Naive thymus-derived CD4-positive, alpha-beta T cell (primary cell): Measurements from ENCODE around the gene NEDD4L. TPM values are rescaled to one million over a fixed set of nuclear protein-coding genes. Genes with fewer than 3 reads are reported as not detected.
"Not testable (repeated sequence)": the region's sequence is repeated elsewhere in the genome, so short reads cannot be mapped to it uniquely, and the experiment has no call there.

ENCODE experiments used
- ATAC-seq: fragments of 150-1000 bp; cut with Tn5 transposase; 2 replicates; pipeline ENCODE4 v1.10.0; 2021; ENCODE audit warnings: mild to moderate bottlenecking, moderate library complexity
- CTCF ChIA-PET: fragments of 350-600 bp; sonication (Branson Sonifier 250); formaldehyde crosslinking; loops from one replicate; lab custom pipeline; 2021; ENCODE audit warnings: antibody characterized with exemption; lab: Charles Lee
- POLR2A ChIA-PET: fragments of 350-600 bp; sonication (Branson Sonifier 250); formaldehyde crosslinking; loops from one replicate; lab custom pipeline; 2021; ENCODE audit warnings: antibody characterized with exemption, inconsistent platforms; lab: Charles Lee
- DNase-seq, 9 donors: peaks; one replicate each; pipeline versions ENCODE4 v3.0.0 to v3.0.0-alpha.2; 2020 to 2022; ENCODE audit warnings: mixed read lengths in 1 of 9
- H3K27ac ChIP-seq: one replicate; pipeline ENCODE4 v1.7.0; 2013; ENCODE audit warnings: mild to moderate bottlenecking, low read depth, low read length, moderate library complexity
- H3K27me3 ChIP-seq, 2 donors: one replicate each; pipeline ENCODE4 v1.7.0; 2013; ENCODE audit warnings: low read length in 2 of 2, mild to moderate bottlenecking in 2 of 2, moderate library complexity in 2 of 2; ENCODE audit not compliant: control insufficient read depth in 2 of 2, insufficient read depth in 2 of 2
- H3K36me3 ChIP-seq, 3 experiments: 1 replicate in 2 of 3; 2 replicates in 1 of 3; pipeline ENCODE4 v1.7.0; 2013; ENCODE audit warnings: low read length in 3 of 3, mild to moderate bottlenecking in 3 of 3, moderate library complexity in 1 of 3; ENCODE audit not compliant: insufficient read depth in 3 of 3, control insufficient read depth in 2 of 3
- H3K4me1 ChIP-seq, 2 donors: one replicate each; pipeline ENCODE4 v1.7.0; 2013; ENCODE audit warnings: low read length in 2 of 2, mild to moderate bottlenecking in 2 of 2, moderate library complexity in 1 of 2; ENCODE audit not compliant: control insufficient read depth in 2 of 2, insufficient read depth in 2 of 2
- H3K4me3 ChIP-seq: 2 replicates; pipeline ENCODE4 v1.7.0; 2013; ENCODE audit warnings: mild to moderate bottlenecking, low read length
- H3K9me3 ChIP-seq, 3 experiments: 1 replicate in 2 of 3; 2 replicates in 1 of 3; pipeline ENCODE4 v1.7.0; 2013; ENCODE audit warnings: low read length in 3 of 3; ENCODE audit not compliant: control insufficient read depth in 2 of 3
- H3K27ac Mint-ChIP-seq, 9 donors: one replicate each; pipeline ENCODE4 v1.8.0; 2020 to 2022; ENCODE audit warnings: mixed read lengths in 9 of 9, mild to moderate bottlenecking in 8 of 9, moderate library complexity in 5 of 9, inconsistent platforms in 2 of 9
- H3K27me3 Mint-ChIP-seq, 5 donors: one replicate each; pipeline ENCODE4 v1.8.0; 2021 to 2022; ENCODE audit warnings: mixed read lengths in 5 of 5, mild to moderate bottlenecking in 1 of 5
- H3K36me3 Mint-ChIP-seq, 5 donors: one replicate each; pipeline ENCODE4 v1.8.0; 2020 to 2022; ENCODE audit warnings: mixed read lengths in 5 of 5, mild to moderate bottlenecking in 3 of 5, inconsistent platforms in 1 of 5
- H3K4me1 Mint-ChIP-seq, 7 donors: one replicate each; pipeline ENCODE4 v1.8.0; 2020 to 2022; ENCODE audit warnings: mixed read lengths in 7 of 7, mild to moderate bottlenecking in 3 of 7, inconsistent platforms in 1 of 7
- H3K4me3 Mint-ChIP-seq, 10 donors: one replicate each; pipeline ENCODE4 v1.8.0; 2020 to 2022; ENCODE audit warnings: mild to moderate bottlenecking in 10 of 10, mixed read lengths in 10 of 10, moderate library complexity in 6 of 10, inconsistent platforms in 2 of 10
- H3K9me3 Mint-ChIP-seq, 11 donors: one replicate each; pipeline ENCODE4 v1.8.0; 2020 to 2022; ENCODE audit warnings: mixed read lengths in 11 of 11, mild to moderate bottlenecking in 4 of 11, inconsistent platforms in 1 of 11, moderate library complexity in 1 of 11
- intact Hi-C, 2 donors: fragments of 100-400 bp; cut with micrococcal nuclease; formaldehyde crosslinking; loops; one replicate each; pipeline ENCODE4 v1.15.1; 2023
- polyA plus RNA-seq, 2 donors: library from polyadenylated mRNA; unstranded; fragments of 300-500 nt; fragmentation: Illumina TruSeq; gene quantifications; one replicate each; pipeline ENCODE4 v1.2.3, GENCODE V29; 2021
- total RNA-seq, 6 experiments: library from RNA in 5 of 6; stranded (reverse) in 5 of 6; gene quantifications; 1 replicate in 5 of 6; 2 replicates in 1 of 6; pipeline ENCODE4 v1.2.3 and lab custom pipeline; 2021 to 2026

The NEDD4L gene
- total and polyA plus RNA-seq, 7 experiments from 2014 or later: 1.1 to 10.3 (median 4.2) TPM

DNA sequence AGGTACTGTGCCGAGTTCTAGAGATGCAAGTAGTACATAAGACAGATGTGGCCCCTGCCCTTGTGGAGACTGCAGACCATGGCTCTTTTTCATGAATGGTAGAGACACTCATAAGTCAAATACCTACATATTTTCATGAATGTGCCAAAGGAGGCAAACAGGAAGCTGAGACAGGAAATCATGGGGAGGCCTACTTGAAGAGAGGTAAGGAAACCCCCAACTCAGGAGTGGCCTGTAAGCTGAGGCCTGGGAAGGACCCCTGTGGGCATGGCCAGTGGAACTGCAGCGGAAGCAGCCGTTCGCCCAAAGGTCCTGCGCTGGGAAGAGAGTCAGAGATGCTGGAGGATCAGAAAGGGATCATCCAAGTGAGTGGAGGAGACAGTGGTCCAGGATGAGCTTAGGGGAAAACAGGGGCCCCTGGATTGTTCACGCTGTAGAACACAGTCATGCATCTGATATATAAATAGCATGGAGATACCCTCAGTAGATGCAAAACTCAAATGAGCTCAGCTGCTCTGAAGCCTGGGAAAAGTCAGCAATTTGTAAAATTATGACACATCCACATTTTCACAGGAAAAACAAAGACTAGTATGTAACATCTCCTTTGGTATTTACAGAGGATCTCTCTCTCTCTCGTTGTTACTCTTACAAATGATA lies 228.9 kb downstream of the NEDD4L start:
- Mint-ChIP-seq H3K4me3 (peak overlapping the region in 9 of 10 donors; percentile 37 to 80 (median 55)), H3K4me1 (peaks cover 8 to 20% (median 16%) of the 10 kb centered on the region in 7 donors), H3K9me3 (peaks cover 0 to 7% (median 0%) of the 10 kb centered on the region in 11 donors), H3K36me3 (peaks cover 0 to 3% (median 0%) of the 10 kb centered on the region in 5 donors), H3K27ac (peak overlapping the region in 6 of 9 donors; percentile 7 to 82 (median 50)), H3K27me3 (peaks cover 0 to 3% (median 0%) of the 10 kb centered on the region in 5 donors)
- peak in 5 of 9 donors; percentile 4 to 16 (median 7) for DNase-seq
- no peaks in the 10 kb centered on the region for H3K9me3 ChIP-seq
- CTCF ChIA-PET: interaction anchor here (0.6 kb wide), 1 partner anchor 18 kb away, joined by 6 read pairs; no protein-coding TSS in a partner anchor
- intact Hi-C loops: no loop called here
- no peak for ATAC-seq
- H3K27me3 ChIP-seq: no peaks in the 10 kb centered on the region
- no peaks in the 10 kb centered on the region for H3K36me3 ChIP-seq
- POLR2A ChIA-PET: interaction anchor here (0.6 to 0.8 kb wide), 2 partner anchors 18 to 1086 kb away, joined by 3 read pairs; partner anchors contain the start of gene LMAN1
- no peak overlapping the region for H3K4me3 ChIP-seq
- no peak overlapping the region for H3K27ac ChIP-seq
- peaks cover 0 to 14% of the 10 kb centered on the region in 2 donors for H3K4me1 ChIP-seq

DNA sequence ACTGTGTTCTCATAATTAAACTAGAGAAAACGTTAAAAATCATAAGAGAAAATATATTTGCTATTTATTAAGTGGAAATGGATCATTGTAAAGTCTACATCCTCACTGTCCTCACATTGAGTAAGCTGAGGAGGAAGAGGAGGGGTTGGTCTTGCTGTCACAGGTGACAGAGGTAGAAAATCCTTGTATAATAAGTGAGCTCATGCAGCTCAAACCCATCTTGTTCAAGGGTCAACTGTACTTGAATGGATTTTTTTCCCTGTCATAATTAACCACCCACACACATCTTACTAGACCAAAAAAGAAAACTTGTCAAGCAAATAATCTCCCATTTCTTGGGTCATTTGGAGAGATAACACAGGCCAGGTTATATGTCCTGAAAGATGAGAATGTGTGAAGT lies 231.2 kb downstream of the NEDD4L start:
- no peak overlapping the region for H3K4me3 ChIP-seq
- H3K4me1 Mint-ChIP-seq: peaks cover 8 to 20% (median 16%) of the 10 kb centered on the region in 7 donors
- ATAC-seq (no peak), DNase-seq (no peak)
- peaks cover 0 to 14% of the 10 kb centered on the region in 2 donors for H3K4me1 ChIP-seq
- no peak overlapping the region for H3K27ac ChIP-seq
- peaks cover 0 to 7% (median 0%) of the 10 kb centered on the region in 11 donors for H3K9me3 Mint-ChIP-seq
- ChIA-PET POLR2A (no interaction called here), CTCF (no interaction called here)
- no peak overlapping the region for H3K27ac Mint-ChIP-seq
- no peaks in the 10 kb centered on the region for H3K36me3 ChIP-seq
- no peaks in the 10 kb centered on the region for H3K27me3 Mint-ChIP-seq
- peaks cover 0 to 3% (median 0%) of the 10 kb centered on the region in 5 donors for H3K36me3 Mint-ChIP-seq
- no peak overlapping the region for H3K4me3 Mint-ChIP-seq
- intact Hi-C loops: no loop called here
- no peaks in the 10 kb centered on the region for H3K27me3 ChIP-seq
- H3K9me3 ChIP-seq: no peaks in the 10 kb centered on the region

DNA sequence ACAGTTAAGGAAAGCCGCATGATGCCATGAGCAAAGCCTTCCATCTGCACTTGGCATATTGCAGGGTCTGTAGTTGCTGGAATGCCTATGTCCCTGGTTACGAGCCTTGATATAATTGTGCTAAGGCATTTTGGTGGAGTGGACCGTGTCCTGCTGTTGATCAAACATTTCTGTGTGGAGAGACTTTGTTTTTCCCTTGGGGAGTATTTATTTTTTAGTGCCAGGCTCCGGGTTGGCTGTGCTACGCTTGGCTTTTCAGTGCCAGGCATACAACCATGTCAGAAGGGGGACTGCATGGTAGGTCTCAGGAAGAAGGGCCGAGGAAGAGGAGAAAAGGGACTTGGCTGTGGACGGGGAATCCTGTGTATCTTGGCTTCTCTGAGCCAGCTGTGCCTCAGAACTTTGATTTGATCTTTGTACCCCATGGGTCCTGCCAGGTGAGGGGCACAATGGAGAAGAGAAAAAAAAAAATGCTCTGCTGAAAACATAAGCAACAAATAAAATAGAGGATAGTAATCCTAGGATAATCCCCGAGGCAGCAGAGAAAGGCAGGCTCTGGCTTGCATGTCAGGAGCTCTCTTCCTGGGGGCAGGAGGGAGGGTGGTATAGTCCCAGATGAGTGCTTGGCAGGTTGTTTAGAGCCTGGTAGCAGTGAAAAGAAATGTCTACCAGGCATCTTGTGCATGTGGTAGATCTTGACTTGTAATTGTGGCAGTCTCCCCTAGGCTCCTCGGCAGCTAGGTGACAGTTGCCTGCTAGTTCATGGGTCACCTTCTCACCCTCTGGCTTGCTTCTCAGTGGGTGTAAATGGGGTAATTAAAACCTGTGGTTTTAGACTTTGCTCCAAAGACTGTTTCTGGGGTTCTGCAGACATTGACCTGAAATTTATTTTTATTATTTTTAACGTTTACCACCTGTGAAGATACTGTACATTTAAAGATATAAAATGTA lies 233.0 kb downstream of the NEDD4L start:
- no peaks in the 10 kb centered on the region for H3K27me3 ChIP-seq
- Mint-ChIP-seq H3K4me3 (no peak overlapping the region), H3K9me3 (peaks cover 0 to 7% (median 0%) of the 10 kb centered on the region in 11 donors), H3K36me3 (peaks cover 0 to 3% (median 0%) of the 10 kb centered on the region in 5 donors), H3K27ac (no peak overlapping the region), H3K4me1 (peaks cover 8 to 16% (median 15%) of the 10 kb centered on the region in 7 donors), H3K27me3 (no peaks in the 10 kb centered on the region)
- H3K4me3 ChIP-seq: no peak overlapping the region
- ATAC-seq (no peak), DNase-seq (no peak)
- no peak overlapping the region for H3K27ac ChIP-seq
- H3K9me3 ChIP-seq: no peaks in the 10 kb centered on the region
- H3K4me1 ChIP-seq: peaks cover 0 to 13% of the 10 kb centered on the region in 2 donors
- no peaks in the 10 kb centered on the region for H3K36me3 ChIP-seq
- POLR2A ChIA-PET: interaction anchor here (0.7 kb wide), 1 partner anchor 351 kb away, joined by 3 read pairs; no protein-coding TSS in a partner anchor
- intact Hi-C loops: no loop called here
- CTCF ChIA-PET: no interaction called here

GRCh38 chr18:58279504-58280175 lies 235.6 kb downstream of the NEDD4L start:
- Histone ChIP-seq H3K9me3 (no peaks in the 10 kb centered on the region), H3K27me3 (no peaks in the 10 kb centered on the region), H3K4me1 (no peaks in the 10 kb centered on the region), H3K27ac (no peak overlapping the region), H3K36me3 (no peaks in the 10 kb centered on the region), H3K4me3 (no peak overlapping the region)
- intact Hi-C loops: no loop called here
- no peak for ATAC-seq
- H3K27ac Mint-ChIP-seq: no peak overlapping the region
- ChIA-PET POLR2A (no interaction called here), CTCF (no interaction called here)
- DNase-seq: no peak
- peaks cover 0 to 1% (median 0%) of the 10 kb centered on the region in 11 donors for H3K9me3 Mint-ChIP-seq
- H3K4me3 Mint-ChIP-seq: no peak overlapping the region
- H3K36me3 Mint-ChIP-seq: no peaks in the 10 kb centered on the region
- peaks cover 0 to 3% (median 0%) of the 10 kb centered on the region in 5 donors for H3K27me3 Mint-ChIP-seq
- H3K4me1 Mint-ChIP-seq: no peaks in the 10 kb centered on the region

GRCh38 chr18:58280191-58280590 lies 236.2 kb downstream of the NEDD4L start:
- Histone ChIP-seq H3K4me3 (no peak overlapping the region), H3K36me3 (no peaks in the 10 kb centered on the region), H3K27me3 (no peaks in the 10 kb centered on the region), H3K9me3 (no peaks in the 10 kb centered on the region), H3K4me1 (no peaks in the 10 kb centered on the region), H3K27ac (no peak overlapping the region)
- ChIA-PET CTCF (no interaction called here), POLR2A (no interaction called here)
- no peaks in the 10 kb centered on the region for H3K4me1 Mint-ChIP-seq
- no peak overlapping the region for H3K4me3 Mint-ChIP-seq
- DNase-seq (no peak), ATAC-seq (no peak)
- peaks cover 0 to 1% (median 0%) of the 10 kb centered on the region in 11 donors for H3K9me3 Mint-ChIP-seq
- peaks cover 0 to 3% (median 0%) of the 10 kb centered on the region in 5 donors for H3K27me3 Mint-ChIP-seq
- no peak overlapping the region for H3K27ac Mint-ChIP-seq
- intact Hi-C loops: no loop called here
- no peaks in the 10 kb centered on the region for H3K36me3 Mint-ChIP-seq

- H3K9me3 Mint-ChIP-seq, ATAC-seq, DNase-seq, H3K4me1 ChIP-seq, H3K27ac ChIP-seq, intact Hi-C loops, H3K4me3 ChIP-seq, H3K36me3 Mint-ChIP-seq, H3K36me3 ChIP-seq, POLR2A ChIA-PET, H3K4me1 Mint-ChIP-seq, H3K27me3 ChIP-seq, CTCF ChIA-PET, H3K9me3 ChIP-seq, H3K27ac Mint-ChIP-seq, H3K4me3 Mint-ChIP-seq: not testable (repeated sequence)
- peaks cover 0 to 14% (median 0%) of the 10 kb centered on the region in 5 donors for H3K27me3 Mint-ChIP-seq
These were observed 238.8 kb downstream of the NEDD4L start for GRCh38 chr18:58282872-58283271.
